B cell (primary cell): ENCODE measurements around the gene CUBN.

Experiments used
- EZH2 ChIP-seq: IDR thresholded peaks from 2 replicates; pipeline ENCODE4 v1.6.1; 2012; ENCODE audit warnings: borderline replicate concordance, low read depth, mild to moderate bottlenecking, moderate library complexity, low read length; ENCODE audit not compliant: insufficient read depth, poor library complexity, severe bottlenecking
- TF ChIP-seq, protein P1 (sequence below): fragments of 200-600 bp; IDR thresholded peaks from one replicate; pipeline ENCODE4 v1.8.0; 2022; ENCODE audit warnings: antibody characterized with exemption, mild to moderate bottlenecking

DNA sequence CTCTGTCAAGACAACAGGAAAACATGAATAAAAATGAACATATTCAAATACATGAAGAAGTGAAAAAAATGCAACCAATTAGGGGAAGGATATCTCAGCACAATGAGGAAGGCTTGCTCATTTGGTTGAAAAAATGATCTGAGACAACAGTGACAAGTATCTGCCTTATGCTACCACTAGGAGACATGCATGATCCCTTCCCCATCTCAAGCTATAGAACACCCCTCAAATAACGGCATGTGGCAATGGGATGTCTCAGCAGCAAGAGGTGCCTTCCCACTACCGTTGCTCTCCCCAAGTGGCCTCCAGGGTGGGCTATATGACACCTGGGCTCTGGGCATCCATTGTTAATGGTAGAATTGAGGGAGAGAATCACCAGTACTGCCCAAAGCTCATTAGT, 214.3 kb downstream of the CUBN start:
- TF ChIP-seq, protein P1, sequence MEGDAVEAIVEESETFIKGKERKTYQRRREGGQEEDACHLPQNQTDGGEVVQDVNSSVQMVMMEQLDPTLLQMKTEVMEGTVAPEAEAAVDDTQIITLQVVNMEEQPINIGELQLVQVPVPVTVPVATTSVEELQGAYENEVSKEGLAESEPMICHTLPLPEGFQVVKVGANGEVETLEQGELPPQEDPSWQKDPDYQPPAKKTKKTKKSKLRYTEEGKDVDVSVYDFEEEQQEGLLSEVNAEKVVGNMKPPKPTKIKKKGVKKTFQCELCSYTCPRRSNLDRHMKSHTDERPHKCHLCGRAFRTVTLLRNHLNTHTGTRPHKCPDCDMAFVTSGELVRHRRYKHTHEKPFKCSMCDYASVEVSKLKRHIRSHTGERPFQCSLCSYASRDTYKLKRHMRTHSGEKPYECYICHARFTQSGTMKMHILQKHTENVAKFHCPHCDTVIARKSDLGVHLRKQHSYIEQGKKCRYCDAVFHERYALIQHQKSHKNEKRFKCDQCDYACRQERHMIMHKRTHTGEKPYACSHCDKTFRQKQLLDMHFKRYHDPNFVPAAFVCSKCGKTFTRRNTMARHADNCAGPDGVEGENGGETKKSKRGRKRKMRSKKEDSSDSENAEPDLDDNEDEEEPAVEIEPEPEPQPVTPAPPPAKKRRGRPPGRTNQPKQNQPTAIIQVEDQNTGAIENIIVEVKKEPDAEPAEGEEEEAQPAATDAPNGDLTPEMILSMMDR: no peak
- TF ChIP-seq EZH2: no peak
